ENCODE data around the gene ALKBH6. TPM values are rescaled to one million over a fixed set of nuclear protein-coding genes. Genes with fewer than 3 reads are reported as not detected.

The ALKBH6 gene
- total and polyA plus RNA-seq, 2 of the 8 experiments (the other 6 are each of a cell fraction or from before 2014, with no cell fraction given) = 19.2 to 33.3 TPM

DNA sequence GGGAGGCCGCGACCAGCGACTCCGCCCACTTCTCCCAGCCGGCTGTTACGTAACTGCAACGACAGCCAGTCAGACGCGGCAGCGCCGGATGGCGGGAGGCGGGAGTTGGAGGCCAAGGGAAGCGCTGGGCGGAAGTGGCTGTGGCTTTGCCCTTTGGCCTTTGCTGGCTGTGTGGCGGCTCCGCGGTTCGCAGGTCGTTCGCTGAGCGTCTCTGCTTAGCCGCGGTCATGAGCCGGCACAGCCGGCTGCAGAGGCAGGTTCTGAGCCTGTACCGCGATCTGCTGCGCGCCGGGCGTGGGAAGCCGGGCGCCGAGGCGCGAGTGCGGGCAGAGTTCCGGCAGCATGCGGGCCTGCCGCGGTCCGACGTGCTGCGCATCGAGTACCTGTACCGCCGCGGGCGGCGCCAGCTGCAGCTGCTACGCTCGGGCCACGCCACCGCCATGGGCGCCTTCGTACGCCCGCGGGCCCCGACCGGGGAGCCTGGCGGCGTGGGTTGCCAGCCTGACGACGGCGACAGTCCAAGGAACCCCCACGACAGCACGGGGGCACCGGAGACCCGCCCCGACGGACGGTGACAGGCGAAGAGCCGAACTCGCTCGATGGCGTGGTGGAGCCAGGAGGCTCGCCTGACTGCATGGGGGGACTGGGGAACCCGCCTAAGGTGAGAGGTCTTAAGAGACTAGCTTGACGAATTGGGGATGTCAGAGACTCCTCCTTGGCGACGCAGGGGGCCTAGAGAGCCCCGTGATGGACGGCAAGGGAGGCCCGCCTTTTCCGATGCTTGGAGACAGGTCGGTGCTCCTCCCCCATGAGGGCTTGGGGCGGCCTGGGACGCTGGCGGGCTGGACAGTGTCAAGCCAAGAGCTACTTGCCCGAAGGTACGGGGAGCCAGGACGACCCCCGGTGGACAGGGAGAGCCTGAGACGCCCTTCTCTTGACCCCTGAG lies 18.7 kb downstream of the ALKBH6 start, which contains the start of gene SDHAF1 (continued):
- no peak for TF ChIP-seq RXRA (IDR thresholded peaks at IDR 0.05; ENCODE audit: insufficient read depth, low read depth, low read length)
- no peak for TF ChIP-seq TEAD4 (IDR thresholded peaks at IDR 0.05; ENCODE audit: low read depth, low read length)
